Stimulated activated CD8-positive, alpha-beta memory T cell treated with anti-CD3 and anti-CD28 coated beads, Interleukin-7, amount 100 ng/mL, for 1 hour (primary cell): ENCODE data around the gene RGS19.

Experiments used
- DNase-seq, 2 donors: peaks; one replicate each; pipeline ENCODE4 v3.0.0-alpha.2; 2020; ENCODE audit warnings: low read depth in 2 of 2

The RGS19 gene

GRCh38 chr20:64049060-64049877 lies 30.0 kb downstream of the RGS19 start, which contains the start of gene SOX18:
SOX18 (minus strand) TSS chr20:64049639; CDS start chr20:64049516, 123 bp downstream.
- DNase-seq: no peak

- DNase-seq: no peak
Observed at GRCh38 chr20:64048402-64049044, 30.8 kb downstream of the RGS19 start.

DNA sequence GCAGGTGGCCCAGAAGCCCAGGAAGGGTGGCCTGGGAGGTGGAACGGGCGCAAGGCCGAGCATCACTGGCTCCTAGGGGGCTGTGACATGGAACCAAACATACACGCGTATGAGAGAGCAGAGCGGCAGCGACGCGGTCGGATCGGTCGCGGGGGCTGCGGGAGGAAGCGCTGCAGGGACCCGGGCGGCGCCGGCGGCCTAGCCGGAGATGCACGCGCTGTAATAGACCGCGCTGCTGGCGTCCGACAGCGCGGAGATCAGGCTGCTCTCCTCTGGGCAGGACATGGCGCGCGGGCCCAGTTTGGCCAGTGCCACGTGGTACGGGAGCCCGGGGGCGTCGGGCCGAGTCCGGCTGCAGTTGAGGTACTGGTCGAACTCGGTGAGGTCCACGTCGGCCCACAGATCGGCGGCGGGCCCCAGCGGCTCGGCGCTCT lies 31.3 kb downstream of the RGS19 start:
- DNase-seq: no peak

DNA sequence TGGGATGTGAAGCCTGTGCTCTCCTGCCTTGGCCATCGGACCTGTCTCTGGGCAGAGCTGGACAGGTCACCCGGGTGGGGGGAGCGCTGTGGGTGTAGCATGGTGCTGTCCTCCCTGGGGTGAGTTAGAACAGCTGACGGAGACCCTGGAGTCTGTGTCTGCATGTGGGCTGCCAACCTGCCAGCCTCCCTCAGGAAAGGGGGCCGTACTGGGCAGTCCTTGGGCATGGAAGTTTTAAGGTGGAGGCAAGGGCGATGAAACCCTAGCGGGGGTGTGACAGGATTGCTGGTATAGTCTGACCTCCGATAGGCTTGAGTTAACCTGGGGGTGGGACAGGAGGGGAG lies 32.3 kb downstream of the RGS19 start:
- DNase-seq: no peak

GRCh38 chr20:64045346-64046011 lies 33.8 kb downstream of the RGS19 start:
- no peak for DNase-seq

- no peak for DNase-seq
Observed at GRCh38 chr20:64044484-64045247, 34.7 kb downstream of the RGS19 start.

DNA sequence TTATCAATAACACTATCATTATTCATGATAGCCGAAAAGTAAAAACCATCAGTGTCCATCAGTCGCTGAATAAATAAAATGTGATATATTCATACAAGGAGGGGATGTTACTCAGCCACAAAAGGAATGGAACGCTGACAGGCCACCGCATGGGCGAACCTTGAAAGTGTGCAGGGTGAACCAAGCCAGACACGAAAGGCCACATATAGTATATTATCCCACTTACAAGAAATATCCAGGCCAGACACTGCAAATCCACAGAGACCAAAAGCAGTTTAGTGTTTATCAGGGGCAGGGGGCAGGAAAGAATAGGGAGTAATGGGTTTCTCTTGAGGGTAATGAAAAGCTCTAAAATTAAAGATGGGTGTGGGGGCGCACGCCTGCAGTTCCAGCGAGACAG lies 35.5 kb downstream of the RGS19 start:
- no peak for DNase-seq

GRCh38 chr20:64042054-64042781 lies 37.1 kb downstream of the RGS19 start:
- no peak for DNase-seq

GRCh38 chr20:64041781-64042053 lies 37.6 kb downstream of the RGS19 start:
- no peak for DNase-seq

DNA sequence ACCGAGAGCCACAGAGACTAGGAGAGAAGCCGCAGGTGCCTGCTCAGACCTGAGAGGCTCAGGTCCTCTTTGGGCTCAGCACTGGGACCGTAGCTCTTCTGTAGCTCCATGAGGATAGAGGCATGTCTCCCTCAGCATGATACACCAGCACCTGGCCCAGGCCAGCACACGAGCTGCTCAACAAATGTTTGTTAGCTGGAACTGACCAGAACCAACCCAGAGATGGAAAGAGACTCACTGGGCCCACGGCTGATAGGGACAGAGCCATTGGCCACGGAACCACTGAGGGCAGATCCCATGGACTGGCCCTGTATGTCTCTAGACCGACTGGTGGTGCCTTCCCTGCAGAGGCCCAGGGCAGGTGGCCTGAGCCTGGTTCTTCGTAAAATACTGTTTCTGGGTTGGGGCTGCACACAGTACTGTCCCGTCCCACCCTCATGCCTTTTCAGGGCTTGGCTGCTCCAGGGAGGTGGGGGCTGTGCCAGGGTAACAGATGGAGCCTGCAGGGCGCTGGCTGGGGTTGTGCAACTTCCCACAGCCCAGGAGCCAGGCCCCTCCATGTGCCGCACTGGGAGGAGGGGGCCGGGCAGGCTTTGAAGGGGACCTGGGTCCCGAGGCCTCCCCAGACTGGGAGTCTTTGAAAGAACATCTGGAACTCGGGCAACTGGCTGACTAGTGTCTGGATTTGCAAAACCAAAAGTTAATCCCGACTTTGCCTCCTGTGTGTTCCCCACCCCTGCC lies 38.1 kb downstream of the RGS19 start:
- DNase-seq: no peak

DNA sequence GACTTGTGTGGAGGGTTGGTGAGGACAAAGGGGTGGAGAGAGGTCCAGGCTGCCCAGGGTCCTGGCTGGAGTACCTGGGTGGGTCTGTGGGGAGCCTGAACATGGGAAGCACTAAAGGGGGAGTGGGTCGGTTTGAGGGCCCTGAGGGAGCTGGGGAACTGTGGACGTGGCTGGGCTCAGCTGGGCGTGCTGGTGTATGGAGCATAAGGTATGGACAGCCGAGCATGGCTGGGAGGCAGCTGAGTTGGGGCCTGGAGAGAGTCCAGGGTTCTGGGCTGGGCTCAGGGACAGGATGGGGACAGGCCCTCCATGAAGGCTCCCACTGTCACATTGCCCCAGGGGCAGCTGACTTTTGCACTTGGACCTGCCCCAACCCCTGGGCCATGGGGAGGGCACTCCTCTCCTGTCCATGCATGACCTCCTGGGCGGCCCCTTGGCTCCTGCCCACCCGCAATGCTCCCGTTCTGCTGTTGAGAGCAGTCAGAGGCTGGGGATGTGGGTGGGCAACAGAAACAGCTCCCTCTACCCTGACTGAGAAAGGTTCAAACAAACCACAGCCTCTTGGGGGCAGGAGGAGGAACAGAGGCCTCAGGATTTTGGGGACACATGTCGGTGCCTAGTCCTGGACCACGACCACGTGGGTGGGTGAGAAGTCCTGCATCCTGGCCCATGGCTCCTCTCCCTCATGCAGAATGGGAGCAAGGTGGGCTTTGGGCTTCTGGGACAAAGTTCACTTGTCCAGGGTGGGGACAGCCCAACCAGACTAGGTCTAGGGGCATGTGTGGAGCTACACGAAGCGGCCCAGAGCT lies 38.9 kb downstream of the RGS19 start:
- no peak for DNase-seq

GRCh38 chr20:64039293-64040160 lies 39.8 kb downstream of the RGS19 start:
- no peak for DNase-seq

DNA sequence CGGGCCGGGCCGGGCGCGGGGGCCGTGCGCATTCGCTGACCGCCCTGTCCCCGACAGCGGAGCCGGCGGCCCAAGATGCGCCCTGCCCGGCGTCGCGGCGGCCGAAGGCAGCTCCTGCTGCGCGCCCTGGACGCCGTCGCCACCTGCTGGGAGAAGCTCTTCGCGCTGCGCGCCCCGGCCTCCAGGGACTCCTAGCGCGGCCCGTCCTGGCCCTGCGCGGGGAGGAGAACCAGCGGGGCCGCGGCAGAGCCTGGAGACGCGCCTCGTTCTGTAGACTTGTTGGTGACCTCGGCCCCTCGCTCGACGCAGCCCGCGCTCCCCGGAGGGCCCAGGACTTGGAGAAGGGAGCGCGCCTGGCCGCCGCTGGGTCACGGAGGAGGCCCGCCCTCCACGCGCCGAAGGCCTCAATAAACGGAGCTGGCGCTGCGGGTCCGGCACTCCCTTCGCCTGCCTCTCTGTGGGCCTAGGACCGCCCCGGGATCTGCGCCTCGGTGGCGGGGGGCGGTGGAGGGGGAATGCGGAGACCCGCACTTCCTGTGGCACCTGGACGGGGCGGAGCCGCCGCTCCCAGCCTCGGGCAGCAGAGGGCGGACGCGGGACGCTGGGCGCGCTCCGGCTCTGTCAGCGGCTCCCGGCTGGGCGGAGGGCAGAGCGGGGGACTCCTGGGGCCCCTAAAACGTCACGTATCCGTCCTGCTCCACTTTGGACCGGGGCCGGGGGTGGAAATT lies 40.6 kb downstream of the RGS19 start:
- DNase-seq: peak; percentile 51 to 52

DNA sequence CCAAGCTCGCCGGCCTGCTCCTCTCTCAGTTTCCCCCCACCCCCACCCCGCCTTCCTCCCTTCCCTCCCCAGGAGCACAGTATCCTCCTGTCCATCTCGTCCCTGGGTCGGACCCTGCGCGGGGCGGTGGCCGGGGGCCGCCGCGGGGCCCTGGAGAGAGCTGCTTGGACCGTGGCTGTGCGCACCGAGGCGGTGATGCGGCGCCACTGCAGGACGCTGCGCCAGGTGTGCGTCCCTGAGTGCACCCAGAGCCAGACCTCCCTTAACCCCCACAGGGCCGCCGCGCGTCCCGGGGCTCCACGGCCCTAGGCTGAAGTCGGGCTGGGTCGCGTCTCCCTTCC lies 41.1 kb downstream of the RGS19 start:
- DNase-seq: no peak

GRCh38 chr20:64037498-64038213 lies 41.7 kb downstream of the RGS19 start:
- DNase-seq: no peak

DNA sequence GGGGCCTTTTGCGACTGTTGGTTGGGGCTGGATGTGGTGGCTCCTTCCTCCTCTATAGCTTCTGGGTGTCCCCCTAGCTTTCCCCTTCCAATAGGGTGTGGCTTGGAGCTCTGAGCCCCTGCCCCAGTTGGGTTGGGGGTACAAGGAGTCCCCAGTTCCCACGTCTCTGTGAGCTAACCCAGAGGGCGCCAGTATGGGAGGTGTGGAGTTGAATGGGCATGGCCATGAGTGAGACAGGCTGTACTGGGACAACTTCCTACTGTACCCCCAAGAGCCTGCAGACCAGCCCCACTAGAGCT lies 42.2 kb downstream of the RGS19 start:
- no peak for DNase-seq

DNA sequence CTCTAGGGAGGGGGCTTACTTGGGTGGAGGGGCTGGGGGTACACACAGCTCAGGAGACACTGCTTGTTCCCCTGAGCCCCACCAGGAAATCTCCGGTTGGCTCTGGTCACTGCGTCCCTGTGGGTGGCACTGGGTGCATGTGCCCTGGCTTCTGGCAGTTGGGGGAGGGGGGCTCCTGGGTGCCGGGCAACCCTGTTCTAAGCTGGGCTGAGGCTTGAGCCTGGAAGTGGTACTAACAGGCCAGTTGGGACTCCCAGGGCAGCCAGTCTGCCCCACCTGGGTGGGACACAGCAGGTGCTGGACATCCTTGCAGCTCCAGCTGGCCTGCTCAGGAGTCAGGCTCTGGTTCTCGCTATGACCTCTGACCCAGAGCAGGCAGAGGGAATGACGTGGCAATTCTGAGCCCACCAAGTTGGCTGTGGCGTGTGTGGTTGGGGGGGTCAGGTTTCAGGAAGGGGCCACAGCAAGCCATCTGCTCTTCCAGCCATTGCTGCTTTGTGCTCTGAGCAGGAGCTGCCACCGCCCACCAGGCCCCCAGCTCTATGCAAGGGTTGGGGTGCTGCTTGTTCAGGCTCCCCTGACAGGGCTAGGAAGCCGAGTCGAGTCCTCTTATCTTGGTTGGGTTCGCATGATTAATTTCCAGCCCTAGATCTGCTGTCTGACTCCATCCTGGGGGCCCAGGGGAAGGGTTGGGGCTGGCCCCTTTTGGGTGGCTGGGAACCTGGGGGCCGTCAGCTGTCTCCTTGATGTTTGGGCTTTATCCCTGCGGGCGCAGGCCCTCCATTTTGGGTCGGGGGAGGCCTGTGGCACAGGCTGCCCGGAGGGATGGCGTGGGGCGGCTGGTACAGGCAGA lies 42.7 kb downstream of the RGS19 start:
- no peak for DNase-seq
